ENCODE measurements around the gene LGR4. TPM values are rescaled to one million over a fixed set of nuclear protein-coding genes. Genes with fewer than 3 reads are reported as not detected.
A peak's percentile ranks its signal among the peaks of the same experiment; 100 is the strongest.

LGR4 gene
- total and polyA plus RNA-seq, 2 of the 13 experiments (the other 11 are each of a cell fraction or from before 2014, with no cell fraction given), result 42.1 to 68.7 TPM

- TF ChIP-seq HMG20A (CRISPR knock-in tag; IDR thresholded peaks at IDR 0.05; ENCODE audit: borderline replicate concordance), result peak; percentile 68; the same call in 1 of the 2 replicates
- TF ChIP-seq PHF21A (CRISPR knock-in tag; IDR thresholded peaks at IDR 0.05), result no peak
- peak; percentile 67; the same call in 1 of the 2 replicates for TF ChIP-seq RXRB (CRISPR knock-in tag; IDR thresholded peaks at IDR 0.05; ENCODE audit: borderline replicate concordance)
- TF ChIP-seq KAT7 (CRISPR knock-in tag; IDR thresholded peaks at IDR 0.05; ENCODE audit: borderline replicate concordance), result 0 out of 2 replicates have a peak, but pooled peaks have one; percentile 35
- TF ChIP-seq IRF1 (CRISPR knock-in tag; IDR thresholded peaks at IDR 0.05; ENCODE audit: low read depth), result no peak
- TF ChIP-seq SOX5 (CRISPR knock-in tag; IDR thresholded peaks at IDR 0.05; ENCODE audit: borderline replicate concordance), result peak; percentile 78; the same call in 1 of the 2 replicates
- TF ChIP-seq EHMT2 (IDR thresholded peaks at IDR 0.05; ENCODE audit: borderline replicate concordance, low read depth, low read length), result no peak
- no peak for TF ChIP-seq ZNF317 (CRISPR knock-in tag; IDR thresholded peaks at IDR 0.05)
- TF ChIP-seq HNRNPUL1 (IDR thresholded peaks at IDR 0.05; ENCODE audit: low read depth, low read length), result peak; percentile 92
- no peak for TF ChIP-seq CC2D1A (CRISPR knock-in tag; IDR thresholded peaks at IDR 0.05)
- peak; percentile 77 for TF ChIP-seq MED1 (CRISPR knock-in tag; IDR thresholded peaks at IDR 0.05)
- peak; percentile 67; the same call in 1 of the 2 replicates for TF ChIP-seq TBX3 (IDR thresholded peaks at IDR 0.05; ENCODE audit: borderline replicate concordance)
- peak; percentile 61; the same call in 1 of the 2 replicates for TF ChIP-seq HDAC1 (CRISPR knock-in tag; IDR thresholded peaks at IDR 0.05)
- no peak for TF ChIP-seq LCORL (IDR thresholded peaks at IDR 0.05)
- no peak for TF ChIP-seq LCORL (CRISPR knock-in tag; IDR thresholded peaks at IDR 0.05)
- peak; percentile 40; the same call in 1 of the 2 replicates for TF ChIP-seq FOXK2 (IDR thresholded peaks at IDR 0.05)
- TF ChIP-seq ARID3A (IDR thresholded peaks at IDR 0.05; ENCODE audit: low read depth, low read length), result peak; percentile 94
- TF ChIP-seq ZNF710 (CRISPR knock-in tag; IDR thresholded peaks at IDR 0.05; ENCODE audit: borderline replicate concordance), result peak; percentile 41; the same call in 1 of the 2 replicates
- 0 out of 2 replicates have a peak, but pooled peaks have one; percentile 15 for TF ChIP-seq ZSCAN9 (CRISPR knock-in tag; IDR thresholded peaks at IDR 0.05; ENCODE audit: borderline replicate concordance)
- no peak for TF ChIP-seq XRCC5 (optimal IDR thresholded peaks at IDR 0.05; ENCODE audit: low read length)
- peak; percentile 57; the same call in 1 of the 2 replicates for TF ChIP-seq ISL2 (CRISPR knock-in tag; IDR thresholded peaks at IDR 0.05)
- TF ChIP-seq ZNF263 (CRISPR knock-in tag; IDR thresholded peaks at IDR 0.05), result no peak
Observed at GRCh38 chr11:27395556-27396258, 76.9 kb downstream of the LGR4 start (continued).

Measured in HepG2 (cell line).